NCI-H748 (cell line): ENCODE measurements around the gene ZNF324.
"Not testable (repeated sequence)": the region's sequence is repeated elsewhere in the genome, so short reads cannot be mapped to it uniquely, and the experiment has no call there.

Experiments
- DNase-seq: peaks from one replicate; lab custom pipeline; 2025; ENCODE audit not compliant: unreplicated experiment; lab: John Stamatoyannopoulos, UW

Gene ZNF324

DNA sequence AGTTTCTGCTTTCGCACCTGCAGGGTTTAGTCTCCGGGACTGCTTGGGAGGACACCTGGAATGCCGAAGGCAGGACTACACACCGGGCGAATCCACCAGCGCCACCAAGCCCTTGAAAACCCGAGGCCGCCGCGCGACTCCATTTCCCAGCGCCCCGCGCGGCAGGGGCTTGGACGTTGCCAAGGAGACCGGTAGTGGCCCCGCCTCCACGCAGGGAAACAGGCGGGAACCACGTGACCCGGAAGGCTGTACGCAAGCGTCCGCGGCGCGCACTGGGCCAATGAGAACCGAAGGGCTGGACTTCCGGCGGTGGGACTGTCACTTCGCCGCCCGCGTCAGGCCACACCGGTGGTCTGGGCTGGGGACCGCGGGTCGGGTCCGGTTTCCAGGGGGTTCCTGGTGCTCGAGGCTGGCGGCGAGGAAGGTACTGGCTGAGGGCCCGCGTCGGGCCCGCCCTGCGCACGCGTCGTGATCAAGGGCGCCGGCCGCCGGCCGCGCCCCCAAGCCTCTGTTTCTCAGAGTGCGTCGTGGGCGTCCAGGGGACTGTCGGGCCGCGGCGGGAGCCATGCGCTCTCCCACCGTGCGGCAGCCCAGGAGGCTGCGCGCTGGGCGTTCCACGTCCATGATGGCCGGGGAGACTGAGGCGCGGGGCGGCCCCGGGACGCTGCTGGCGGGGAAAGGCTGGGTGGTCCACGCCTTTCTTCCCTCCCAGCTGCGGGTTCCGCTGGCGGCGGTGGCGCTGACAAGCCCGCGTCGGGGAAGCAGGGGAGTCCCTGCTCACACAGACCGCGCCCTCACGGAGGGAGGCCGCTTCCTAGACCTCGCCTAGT is at the start of gene ZNF324:
ZNF324 (plus strand) TSS at position 321 of the 830 bp plus-strand sequence. CDS start 2,106 bp downstream, outside the sequence.
- peak; percentile 99 for DNase-seq

DNA sequence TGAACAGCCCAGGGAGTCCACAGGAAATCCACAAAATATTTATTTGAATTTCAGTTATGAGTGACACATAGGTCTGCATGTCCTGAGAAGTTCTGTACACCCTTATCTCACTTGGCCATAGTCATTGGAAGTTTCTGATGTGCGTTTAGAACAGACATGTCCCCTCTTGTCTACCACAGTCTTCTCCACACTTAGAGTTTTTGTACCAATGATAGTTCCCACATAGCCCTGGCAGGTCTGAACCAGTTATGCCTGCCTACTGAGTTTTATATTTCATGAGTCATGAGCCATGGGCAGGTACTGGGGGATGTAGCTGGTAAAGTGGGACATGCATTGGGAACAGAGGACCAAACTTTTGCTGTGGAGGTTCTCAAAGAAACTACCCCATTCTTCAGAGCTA is 38.3 kb upstream of the ZNF324 start:
- DNase-seq = no peak

DNA sequence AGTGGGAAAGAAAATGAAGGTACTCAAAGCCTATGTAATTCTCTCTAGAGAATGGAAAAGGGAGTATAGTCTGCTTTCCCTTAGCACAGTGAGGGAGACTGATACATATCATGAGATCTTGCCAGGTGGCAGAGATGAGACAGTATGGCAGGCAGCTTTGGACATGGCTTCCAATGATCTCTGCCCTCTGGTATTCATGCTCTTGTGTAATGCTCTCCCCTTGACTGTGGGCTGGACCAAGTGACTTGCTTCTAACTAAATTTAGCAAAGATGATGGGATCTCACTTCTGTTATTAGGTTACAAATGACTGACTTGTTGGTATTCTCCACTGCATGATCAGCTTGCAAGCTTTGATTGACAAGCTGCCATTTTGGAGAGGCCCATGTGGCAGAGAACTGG is 37.1 kb upstream of the ZNF324 start:
- no peak for DNase-seq

DNA sequence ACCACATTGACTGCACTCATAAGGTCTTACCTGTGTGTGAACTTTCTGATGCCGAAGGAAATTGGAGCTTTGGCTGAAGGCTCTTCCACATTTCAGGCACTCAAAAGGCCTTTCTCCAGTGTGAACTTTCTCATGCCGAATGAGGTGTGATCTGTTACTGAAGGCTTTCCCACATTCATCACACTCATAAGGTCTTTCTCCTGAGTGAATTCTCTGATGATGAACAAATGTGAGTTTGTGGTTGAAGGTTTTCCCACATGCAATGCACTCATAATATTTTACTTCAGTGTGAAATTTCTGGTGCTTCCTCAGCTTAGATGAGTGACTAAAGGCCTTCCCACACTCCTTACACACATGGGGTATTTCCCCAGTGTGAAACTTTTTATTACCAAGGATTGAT is 32.7 kb upstream of the ZNF324 start:
- no peak for DNase-seq

GRCh38 chr19:58439576-58440554 is 27.0 kb upstream of the ZNF324 start, which contains the start of gene ZNF132:
Gene ZNF132 (minus strand): TSS chr19:58440153. CDS start chr19:58439821, 332 bp downstream.
- peak; percentile 100 for DNase-seq

- DNase-seq = peak; percentile 45
Observed at GRCh38 chr19:58440556-58440955, 26.3 kb upstream of the ZNF324 start.

DNA sequence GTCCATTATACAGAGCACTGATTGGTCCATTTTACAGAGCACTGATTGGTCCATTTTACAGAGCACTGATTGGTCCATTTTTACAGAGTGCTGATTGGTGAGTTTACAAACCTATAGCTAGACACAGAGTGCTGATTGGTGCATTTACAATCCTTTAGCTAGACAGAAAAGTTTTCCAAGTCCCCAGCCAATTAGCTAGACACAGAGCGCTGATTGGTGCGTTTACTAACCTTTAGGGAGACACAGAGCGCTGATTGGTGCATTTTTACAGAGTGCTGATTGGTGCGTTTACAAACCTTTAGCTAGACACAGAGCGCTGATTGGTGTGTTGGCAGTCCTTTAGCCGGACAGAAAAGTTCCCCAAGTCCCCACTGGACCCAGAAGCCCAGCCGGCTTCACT is 23.9 kb upstream of the ZNF324 start:
- DNase-seq = not testable (repeated sequence)

DNA sequence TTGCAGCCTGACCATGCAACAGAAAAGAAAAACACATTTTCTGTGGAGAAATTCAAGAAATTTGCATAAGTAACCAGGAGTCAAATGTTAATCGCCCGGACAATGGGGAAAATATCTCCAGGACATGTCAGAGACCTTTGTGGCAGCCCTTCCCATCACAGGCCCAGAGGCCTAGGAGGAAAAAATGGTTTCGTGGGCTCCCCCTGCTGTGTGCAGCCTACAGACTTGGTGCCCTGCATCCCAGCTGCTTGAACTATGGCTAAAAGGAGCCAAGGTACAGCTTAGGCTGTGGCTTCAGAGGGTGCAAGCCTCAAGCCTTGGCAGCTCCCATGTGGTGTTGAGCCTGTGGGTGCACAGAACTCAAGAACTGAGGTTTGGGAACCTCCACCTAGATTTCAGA is 18.0 kb upstream of the ZNF324 start:
- DNase-seq = not testable (repeated sequence)

DNA sequence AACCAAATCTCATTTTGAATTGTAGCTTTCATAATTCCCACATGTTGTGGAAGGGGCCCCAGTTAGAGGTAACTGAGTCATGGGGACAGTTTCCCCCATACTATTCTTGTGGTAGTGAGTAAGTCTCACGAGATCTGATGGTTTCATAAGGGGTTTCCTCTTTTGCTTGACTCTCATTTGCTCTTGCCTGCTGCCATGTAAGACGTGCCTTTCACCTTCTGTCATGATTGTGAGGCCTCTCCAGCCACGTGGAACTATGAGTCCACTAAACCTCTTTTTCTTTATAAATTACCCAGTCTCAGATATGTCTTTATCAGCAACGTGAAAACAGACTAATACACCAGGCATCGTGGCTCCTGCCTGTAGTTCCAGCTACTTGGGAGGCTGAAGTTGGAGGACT is 16.9 kb upstream of the ZNF324 start:
- not testable (repeated sequence) for DNase-seq

- no peak for DNase-seq
Observed at GRCh38 chr19:58450856-58451357, 16.0 kb upstream of the ZNF324 start.

GRCh38 chr19:58451358-58452101 is 15.3 kb upstream of the ZNF324 start, which contains the start of gene ZNF324B:
Gene ZNF324B (plus strand): TSS chr19:58451622. CDS start chr19:58453702, 2,080 bp downstream.
- DNase-seq = peak; percentile 99

GRCh38 chr19:58453743-58454142 is 13.1 kb upstream of the ZNF324 start:
- DNase-seq = no peak

GRCh38 chr19:58455306-58455705 is 11.6 kb upstream of the ZNF324 start:
- DNase-seq = no peak

DNA sequence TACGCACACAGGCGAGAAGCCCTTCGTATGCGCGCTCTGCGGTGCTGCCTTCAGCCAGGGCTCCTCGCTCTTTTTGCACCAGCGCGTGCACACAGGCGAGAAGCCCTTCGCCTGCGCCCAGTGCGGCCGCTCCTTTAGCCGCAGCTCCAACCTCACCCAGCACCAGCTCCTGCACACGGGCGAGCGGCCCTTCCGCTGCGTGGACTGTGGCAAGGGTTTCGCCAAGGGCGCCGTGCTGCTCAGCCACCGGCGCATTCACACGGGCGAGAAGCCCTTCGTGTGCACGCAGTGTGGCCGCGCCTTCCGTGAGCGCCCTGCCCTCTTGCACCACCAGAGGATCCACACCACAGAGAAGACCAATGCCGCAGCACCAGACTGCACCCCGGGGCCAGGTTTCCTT is 10.8 kb upstream of the ZNF324 start:
- DNase-seq = no peak

DNA sequence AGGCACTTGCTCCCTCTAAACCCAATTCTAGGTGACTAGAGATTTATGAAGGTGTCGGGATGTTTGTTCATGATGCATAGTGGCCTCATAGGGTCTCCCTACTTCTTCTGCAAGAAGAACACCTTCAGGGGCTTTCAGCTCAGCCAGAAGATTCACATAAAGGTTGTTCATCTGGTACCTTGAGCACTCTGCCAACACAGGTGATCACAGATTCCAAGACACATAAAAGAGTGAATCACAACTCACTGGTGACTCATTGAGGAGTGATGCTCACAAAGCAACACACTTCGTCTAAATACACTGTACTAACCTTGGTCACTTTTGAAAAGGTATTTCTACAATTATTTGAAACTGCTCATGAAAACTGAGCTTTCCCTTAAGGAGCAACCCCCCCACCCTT is 6.8 kb upstream of the ZNF324 start:
- DNase-seq = no peak

GRCh38 chr19:58466089-58466759 is 656 bp upstream of the ZNF324 start:
- DNase-seq = no peak

DNA sequence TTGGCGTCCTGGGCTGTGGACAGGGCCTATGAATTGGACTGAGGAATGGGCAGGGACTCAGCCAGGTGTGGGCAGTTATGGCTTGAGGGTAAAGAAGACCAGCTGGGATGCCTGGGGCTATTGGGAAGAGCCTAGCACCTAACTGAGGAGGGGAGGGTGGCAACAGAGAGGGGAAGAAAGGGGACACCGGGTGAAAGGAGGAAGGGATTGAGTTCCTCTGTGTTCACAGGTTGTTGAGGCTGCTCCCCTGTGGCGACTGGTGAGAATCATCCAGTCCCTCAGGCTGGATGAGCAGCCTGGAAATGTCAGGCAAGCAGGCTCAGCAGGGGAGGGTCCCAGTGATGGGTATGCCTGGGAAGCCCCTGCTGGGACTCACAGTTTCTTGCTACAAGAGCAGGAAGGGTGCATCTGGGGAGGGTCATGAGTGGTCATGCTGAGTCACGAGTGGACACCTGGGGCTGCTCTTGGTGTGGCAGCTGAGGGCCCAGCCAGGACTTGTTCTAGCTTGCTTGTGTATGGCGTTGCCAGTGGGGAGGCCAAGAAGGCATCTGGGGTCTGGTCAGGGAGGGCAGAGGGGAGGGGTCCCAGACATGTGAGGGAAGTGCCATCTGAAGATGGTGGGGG is 1.4 kb downstream of the ZNF324 start:
- DNase-seq = no peak

GRCh38 chr19:58469241-58470013 is 2.5 kb downstream of the ZNF324 start:
- DNase-seq = no peak
